Left kidney (tissue), 2 donors: ENCODE results near the gene ZNF821. TPM values are rescaled to one million over a fixed set of nuclear protein-coding genes. Genes with fewer than 3 reads are reported as not detected.
A peak's percentile ranks its signal among the peaks of the same experiment; 100 is the strongest.
"Not testable (repeated sequence)": the region's sequence is repeated elsewhere in the genome, so short reads cannot be mapped to it uniquely, and the experiment has no call there.

Experiments
- DNase-seq: peaks from one replicate; pipeline ENCODE4 v3.0.0-alpha.2; 2013
- polyA plus RNA-seq: library from polyadenylated mRNA; unstranded; fragments of 120-200 nt; gene quantifications from one replicate; pipeline ENCODE4 v1.2.1, GENCODE V29; 2013; ENCODE audit not compliant: insufficient read length

ZNF821 gene
- polyA plus RNA-seq, 1 donor = 26.2 TPM

DNA sequence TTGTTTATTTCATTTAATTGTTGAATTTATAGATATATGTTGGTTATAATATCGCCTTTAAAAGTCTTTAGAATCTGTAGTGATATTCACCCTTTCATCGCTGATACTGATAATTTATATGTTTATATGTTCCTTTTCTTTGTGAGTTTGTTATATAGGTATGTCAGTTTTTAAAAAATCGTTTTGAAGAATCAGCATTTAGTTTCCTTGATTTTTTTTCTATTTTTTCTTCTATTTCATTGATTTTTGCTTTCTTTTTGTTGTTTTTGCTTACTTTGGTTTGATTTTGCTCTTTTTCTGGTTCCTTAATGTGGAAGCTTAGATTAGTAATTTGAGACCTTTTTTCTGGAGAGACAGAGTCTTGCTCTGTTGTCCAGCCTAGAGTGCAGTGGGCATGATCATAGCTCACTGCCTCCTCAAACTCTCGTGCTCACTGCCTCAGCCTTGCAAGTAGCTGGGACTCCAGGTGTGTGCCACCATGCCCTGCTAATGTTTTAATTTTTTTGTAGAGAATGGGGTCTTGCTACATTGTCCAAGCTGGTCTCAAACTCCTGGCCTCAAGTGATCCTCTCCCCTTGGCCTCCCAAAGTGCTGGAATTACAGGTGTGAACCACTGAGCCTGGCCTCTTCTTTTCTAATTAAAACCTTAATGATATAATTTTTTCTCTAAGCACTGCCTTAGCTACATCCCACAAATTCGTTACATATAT, 18.8 kb upstream of the ZNF821 start:
- no peak for DNase-seq

- DNase-seq = no peak
Measured at GRCh38 chr16:71899171-71899570, 15.2 kb upstream of the ZNF821 start.

- no peak for DNase-seq
Measured at GRCh38 chr16:71896764-71897368, 12.9 kb upstream of the ZNF821 start.

GRCh38 chr16:71895679-71896365, 11.8 kb upstream of the ZNF821 start:
- peak; percentile 32 for DNase-seq

DNA sequence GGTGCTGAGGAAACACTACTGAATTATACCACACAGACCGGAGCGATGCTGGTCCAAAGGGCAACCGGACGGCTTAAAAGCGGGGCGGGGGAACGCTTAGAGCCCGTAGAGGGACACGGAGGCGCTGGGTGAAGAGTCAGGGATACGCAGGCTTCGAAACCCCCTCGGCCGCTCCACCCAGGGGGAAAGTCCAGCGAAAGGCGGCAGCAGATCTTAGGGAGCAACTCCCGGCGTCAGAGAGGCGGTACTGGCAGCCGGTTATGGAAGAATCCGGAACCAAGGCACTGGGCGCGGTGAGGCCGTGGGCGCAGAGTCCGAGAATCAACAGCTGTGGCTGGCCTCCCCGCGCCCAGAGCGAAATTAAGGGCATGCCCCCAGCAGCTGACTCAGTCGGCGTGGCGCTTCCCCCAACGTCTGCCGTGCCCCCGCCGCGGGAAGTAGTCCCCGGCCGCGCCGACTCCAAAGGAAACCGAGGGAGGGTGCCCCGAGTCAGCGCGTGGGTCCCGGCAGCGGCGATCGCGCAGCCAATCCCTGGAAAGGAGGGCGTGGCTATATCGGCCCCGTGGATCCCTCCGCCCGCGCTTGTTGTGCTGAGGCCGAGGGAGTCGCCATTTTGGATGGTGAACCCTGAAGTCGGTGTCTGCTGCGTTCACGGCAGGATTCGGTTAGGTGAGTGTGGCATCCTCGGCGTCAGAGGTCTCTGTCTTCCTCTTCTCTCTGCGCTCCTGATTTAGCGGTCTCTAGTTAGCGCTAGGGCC, 11.1 kb upstream of the ZNF821 start, which contains the start of gene IST1:
IST1 (plus strand) TSS at position 611 of the 758 bp plus-strand sequence. CDS start 20,110 bp downstream, outside the sequence.
- peak; percentile 98 for DNase-seq

DNA sequence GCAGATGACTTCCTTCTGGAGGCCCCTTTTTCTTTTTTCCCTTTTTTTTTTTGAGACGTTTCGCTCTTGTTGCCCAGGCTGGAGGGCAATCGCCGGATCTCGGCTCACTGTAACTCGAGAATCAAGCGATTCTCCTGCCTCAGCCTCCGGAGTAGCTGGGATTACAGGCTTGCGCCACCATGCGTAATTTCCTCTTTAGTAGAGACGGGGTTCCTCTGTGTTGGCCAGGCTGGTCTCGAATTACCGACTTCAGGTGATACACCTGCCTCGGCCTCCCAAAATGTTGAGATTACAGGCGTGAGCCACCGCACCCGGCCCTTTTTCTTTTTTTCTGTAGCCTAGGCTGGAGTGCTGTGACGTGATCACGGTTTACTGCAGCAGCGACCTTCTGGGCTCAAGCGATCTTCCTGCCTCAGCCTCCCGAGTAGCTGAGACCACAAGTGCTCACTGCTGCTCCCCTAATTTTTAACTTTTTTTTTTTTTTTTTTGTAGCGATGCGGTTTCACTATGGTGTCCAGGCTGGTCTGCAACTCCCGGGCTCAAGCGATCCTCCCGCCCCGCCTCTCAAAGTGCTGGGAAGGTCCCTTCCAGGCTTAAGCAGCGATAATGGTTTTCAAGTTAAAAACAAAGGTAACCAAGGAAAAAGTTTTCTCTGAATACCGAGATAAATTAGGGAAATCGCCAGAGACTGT, 10.4 kb upstream of the ZNF821 start:
- DNase-seq = peak; percentile 59

- DNase-seq = no peak
Measured at GRCh38 chr16:71893888-71894228, 9.9 kb upstream of the ZNF821 start.

DNA sequence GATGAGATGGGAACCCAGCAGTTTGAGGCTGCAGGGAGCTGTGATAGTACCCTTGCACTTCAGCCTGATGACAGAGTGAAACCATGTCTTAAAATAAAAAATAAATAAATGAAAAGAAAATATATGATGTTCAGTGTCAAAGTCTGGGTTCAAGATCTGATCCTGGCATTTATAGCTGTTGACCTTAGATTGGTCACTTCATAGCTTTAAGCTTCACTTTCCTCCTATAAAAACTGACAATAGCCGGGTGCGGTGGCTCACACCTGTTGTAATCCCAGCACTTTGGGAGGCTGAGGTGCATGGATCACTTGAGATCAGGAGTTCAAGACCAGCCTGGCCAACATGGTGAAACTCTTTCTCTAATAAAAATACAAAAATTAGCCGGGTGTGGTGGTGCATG, 5.2 kb upstream of the ZNF821 start:
- no peak for DNase-seq

GRCh38 chr16:71885261-71885650, 1.3 kb upstream of the ZNF821 start:
- no peak for DNase-seq

DNA sequence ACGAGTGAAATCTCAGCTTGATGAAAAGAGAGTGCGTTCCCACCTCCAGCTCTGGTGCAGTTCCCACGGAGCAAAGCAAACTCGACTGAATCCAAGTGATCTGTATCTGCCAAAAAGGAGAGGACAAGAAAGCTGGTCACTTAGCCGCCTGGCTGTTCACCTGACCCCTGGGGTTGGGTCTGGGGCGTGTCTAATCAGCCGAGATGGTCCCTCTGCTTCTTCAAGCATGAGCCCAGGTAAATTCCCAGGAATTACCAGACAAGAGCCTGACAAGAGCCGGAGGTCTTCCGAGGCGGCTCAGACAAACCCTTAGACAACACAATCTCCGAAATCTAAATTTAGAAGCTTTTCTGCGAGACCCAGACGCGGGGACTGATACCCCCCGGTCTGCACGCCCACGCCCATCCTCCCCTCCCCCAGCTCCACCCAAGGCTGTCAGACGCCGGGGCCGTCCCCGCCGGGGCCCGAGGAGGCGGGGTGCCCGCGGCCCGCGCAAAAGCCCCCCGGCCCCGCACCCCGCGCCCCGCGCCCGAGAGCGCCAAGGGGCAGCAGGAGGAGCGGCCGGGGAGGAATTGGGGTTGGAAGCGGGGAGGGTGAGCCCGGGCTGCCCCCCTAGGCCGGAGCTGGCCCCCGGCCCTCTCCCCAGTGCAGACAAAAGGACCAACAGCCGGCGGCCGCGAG, 674 bp downstream of the ZNF821 start:
- peak; percentile 54 for DNase-seq

DNA sequence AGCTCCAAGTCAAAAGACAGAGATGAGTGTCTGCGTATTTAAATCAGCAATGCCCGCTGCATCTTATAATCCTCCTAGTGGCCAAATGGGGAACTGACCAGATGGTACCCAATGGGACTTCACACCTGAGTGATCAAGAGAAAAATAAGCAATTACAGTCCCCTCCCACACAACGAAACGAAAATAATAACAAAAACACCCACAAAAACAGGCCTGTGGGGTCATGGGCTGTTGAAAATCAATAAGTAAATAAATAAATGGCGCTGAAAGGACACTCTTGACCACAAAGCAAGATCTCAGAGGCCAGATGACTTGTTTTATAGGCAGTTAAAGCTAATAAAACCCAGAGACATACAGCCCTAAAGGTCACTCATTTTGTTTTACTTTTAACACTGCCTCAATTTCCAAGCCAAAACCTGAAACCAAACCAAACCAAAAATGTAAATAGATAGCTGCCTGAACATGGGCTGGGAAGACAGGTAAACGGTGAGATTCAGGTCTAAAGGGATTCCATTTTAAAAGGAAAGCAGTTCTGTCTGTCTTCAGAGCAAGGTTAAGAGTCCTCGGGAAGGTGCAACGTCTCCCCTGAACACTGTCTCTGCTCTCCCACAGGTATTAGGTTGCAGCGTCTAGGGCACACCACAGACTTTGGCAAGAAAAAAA, 1.3 kb downstream of the ZNF821 start:
- DNase-seq = peak; percentile 87

DNA sequence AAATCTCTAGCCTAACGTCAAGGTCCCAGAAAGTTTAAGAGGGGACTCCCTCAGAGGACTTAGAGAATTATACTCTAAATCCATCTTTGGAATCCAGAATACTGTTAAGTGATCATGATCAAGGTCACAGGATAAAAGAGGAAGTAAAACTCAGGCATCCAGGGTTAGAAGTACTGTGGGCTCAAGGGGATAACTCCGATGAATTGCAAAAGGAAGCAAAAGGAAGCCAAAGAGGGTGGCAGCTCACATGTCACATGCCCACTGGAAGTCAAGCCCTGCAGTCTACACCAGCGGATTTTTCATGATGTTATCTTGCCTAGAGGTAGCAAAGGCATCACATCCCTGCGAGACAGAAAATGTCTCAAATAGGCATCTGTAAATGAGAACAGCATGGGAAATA, 3.8 kb downstream of the ZNF821 start:
- no peak for DNase-seq

- no peak for DNase-seq
Measured at GRCh38 chr16:71878911-71879310, 5.1 kb downstream of the ZNF821 start.

GRCh38 chr16:71873199-71873598, 10.8 kb downstream of the ZNF821 start:
- no peak for DNase-seq

DNA sequence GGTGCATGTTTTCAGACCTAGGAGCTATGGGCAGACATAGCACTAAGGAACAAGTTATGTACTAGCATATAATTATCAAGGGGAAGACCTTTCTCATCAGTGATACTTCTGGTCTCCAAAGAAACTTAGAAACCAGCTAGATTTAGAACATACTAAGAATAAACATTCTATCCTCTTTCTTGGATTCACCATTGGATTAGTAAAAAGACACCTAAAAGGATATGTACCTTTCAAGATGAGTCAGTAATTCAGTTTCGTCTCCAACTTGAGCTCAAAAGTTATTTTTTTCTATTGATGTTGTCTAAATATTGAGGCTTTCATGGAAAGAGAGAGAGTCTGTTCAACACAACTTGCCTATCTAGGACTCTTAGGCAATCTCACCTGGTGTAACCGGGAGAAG, 13.2 kb downstream of the ZNF821 start:
- no peak for DNase-seq

GRCh38 chr16:71869089-71869488, 14.9 kb downstream of the ZNF821 start:
- DNase-seq = no peak

GRCh38 chr16:71867939-71868338, 16.0 kb downstream of the ZNF821 start:
- no peak for DNase-seq

DNA sequence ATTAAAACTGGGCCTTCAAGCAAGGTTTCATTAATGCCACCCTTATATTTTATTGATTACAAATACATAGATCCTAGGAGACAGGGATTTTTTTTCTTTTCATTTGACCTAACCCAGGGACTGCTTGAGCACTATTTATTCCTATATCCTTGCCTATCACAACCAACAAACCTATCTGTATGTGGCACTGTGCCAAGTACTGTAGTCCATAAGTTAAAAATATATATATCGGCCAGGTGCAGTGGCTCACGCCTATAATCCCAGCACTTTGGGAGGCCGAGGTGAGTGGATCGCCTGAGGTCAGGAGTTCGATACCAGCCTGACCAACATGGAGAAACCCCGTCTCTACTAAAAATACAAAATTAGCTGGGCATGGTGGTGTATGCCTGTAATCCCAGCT, 16.8 kb downstream of the ZNF821 start:
- not testable (repeated sequence) for DNase-seq

DNA sequence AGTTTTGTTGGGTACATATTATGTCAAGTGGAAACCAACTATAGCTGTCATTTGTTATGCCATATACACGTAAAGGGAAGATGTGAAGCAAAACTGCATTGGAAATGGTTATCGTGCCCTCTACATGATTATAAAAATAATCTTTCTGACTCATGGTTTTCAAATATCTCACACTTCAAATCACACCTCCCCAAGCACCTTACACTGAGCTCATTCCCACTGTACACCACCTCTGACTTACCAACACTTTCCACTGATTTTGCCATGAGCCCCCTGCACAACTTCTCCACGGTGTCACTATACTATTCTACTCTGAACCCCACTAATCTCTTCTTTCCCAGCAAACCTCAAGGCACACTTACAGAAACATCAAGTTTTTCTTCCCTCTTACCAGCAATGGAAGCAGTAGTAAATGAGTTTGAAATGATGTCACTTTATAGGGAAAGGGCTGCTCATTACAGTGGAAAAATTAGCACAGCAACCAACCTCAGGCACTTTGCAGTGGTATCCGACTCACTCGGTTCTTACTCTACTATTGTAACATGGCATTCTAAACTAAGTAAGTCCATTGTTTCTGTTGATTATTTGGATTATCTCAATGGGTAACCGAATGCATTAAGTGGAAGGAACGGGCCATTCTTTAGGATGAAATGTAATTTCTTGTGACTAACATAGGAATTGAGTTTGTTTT, 18.7 kb downstream of the ZNF821 start:
- DNase-seq = no peak

GRCh38 chr16:71863995-71864394, 20.0 kb downstream of the ZNF821 start:
- no peak for DNase-seq
